ENCODE measurements around the gene HORMAD2. TPM values are rescaled to one million over a fixed set of nuclear protein-coding genes. Genes with fewer than 3 reads are reported as not detected.

The HORMAD2 gene
- total RNA-seq, 4 donors from 2014 or later, result not detected

DNA sequence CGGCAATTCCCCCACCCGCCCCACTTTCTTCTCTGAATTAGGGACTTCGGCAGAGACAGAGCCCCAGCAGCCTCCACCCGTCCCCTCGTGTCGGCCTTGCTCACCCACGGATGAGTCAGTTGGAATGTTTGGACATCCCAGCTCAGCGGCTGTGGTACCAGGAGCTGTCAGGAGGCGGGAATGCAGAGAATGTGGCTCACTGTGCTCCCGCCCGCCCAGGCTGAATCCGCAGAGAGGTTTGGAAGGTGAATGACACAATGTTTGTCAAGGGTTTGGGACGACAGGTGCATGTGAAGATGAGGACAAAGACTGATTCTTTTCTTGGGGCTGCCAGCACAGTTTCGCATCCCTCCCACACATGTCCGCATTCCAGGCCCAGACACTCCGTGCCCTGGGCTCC is 126.7 kb downstream of the HORMAD2 start:
- TF ChIP-seq CTCF (IDR thresholded peaks at IDR 0.05; ENCODE audit: low read depth), result no peak

- TF ChIP-seq CTCF (IDR thresholded peaks at IDR 0.05; ENCODE audit: low read depth), result no peak
These were observed 128.7 kb downstream of the HORMAD2 start for GRCh38 chr22:30208631-30209603.

GRCh38 chr22:30209642-30210041 is 129.4 kb downstream of the HORMAD2 start:
- TF ChIP-seq CTCF (IDR thresholded peaks at IDR 0.05; ENCODE audit: low read depth), result no peak

- no peak for TF ChIP-seq CTCF (IDR thresholded peaks at IDR 0.05; ENCODE audit: low read depth)
These were observed 130.1 kb downstream of the HORMAD2 start for GRCh38 chr22:30210235-30210909.

DNA sequence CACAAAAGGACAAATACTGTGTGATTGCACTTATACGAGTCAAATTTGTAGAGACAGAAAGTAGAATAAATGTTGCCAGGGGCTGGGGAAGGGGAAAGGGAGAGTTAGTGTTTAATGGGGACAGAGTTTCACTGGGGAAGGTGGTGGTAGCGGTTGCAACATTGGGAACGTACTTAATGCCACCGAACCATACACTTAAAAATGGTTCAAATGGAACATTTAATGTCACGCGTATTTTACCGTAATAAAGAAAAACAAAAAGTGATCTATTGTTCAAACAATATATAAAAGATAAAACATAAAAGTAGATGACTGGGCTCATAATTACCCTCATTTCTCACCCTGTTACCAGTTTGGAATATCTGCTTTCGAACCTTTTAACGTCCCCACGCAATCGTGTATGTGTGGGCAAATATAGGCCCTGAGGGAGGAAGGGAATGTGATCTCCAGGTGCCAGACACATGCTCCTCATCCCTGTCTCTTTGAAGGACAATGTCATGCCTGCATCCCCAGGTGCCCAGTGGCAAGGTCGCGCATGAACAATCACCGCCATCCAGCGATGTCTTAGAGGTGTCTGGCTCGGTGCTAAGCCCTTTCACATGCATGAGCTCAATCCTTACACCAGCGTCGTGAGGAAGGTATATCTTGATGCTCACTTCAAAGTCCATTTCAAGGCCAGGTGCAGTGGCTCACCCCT is 131.0 kb downstream of the HORMAD2 start:
- TF ChIP-seq CTCF (IDR thresholded peaks at IDR 0.05; ENCODE audit: low read depth), result no peak

GRCh38 chr22:30212363-30212995 is 132.2 kb downstream of the HORMAD2 start:
- TF ChIP-seq CTCF (IDR thresholded peaks at IDR 0.05; ENCODE audit: low read depth), result no peak

Data from subcutaneous adipose tissue (tissue), 4 donors.